Endothelial cell of umbilical vein (primary cell): ENCODE results near the gene KRT71. TPM values are rescaled to one million over a fixed set of nuclear protein-coding genes. Genes with fewer than 3 reads are reported as not detected.

ENCODE experiments used
- BruUV-seq: library from RNA; stranded (reverse); fragments of 400-500 nt; replicated peaks from 2 replicates; lab custom pipeline; 2021; lab: Mats Ljungman, UMichigan
- CTCF ChIA-PET: fragments of 300-600, 350-600 bp; sonication (Branson Sonifier 250); formaldehyde crosslinking; loops from one replicate; lab custom pipeline; 2021; ENCODE audit warnings: antibody characterized with exemption, inconsistent platforms; lab: Charles Lee
- POLR2A ChIA-PET: fragments of 300-600, 350-600 bp; sonication (Branson Sonifier 250); formaldehyde crosslinking; loops from one replicate; lab custom pipeline; 2021; ENCODE audit warnings: antibody characterized with exemption, inconsistent platforms; lab: Charles Lee
- DNase-seq: peaks from one replicate; pipeline ENCODE4 v3.0.0-alpha.2; 2011; ENCODE audit warnings: low read depth, low spot score
- FAIRE-seq: peaks from 2 replicates; lab custom pipeline; 2011; peaks lifted over from hg19 to GRCh38; lab: Jason Lieb, UNC
- H2AFZ ChIP-seq: 2 replicates; pipeline ENCODE4 v1.6.0; 2012; ENCODE audit warnings: low read depth, low read length, control low read depth, inconsistent platforms
- H3K27ac ChIP-seq: 2 replicates; pipeline ENCODE4 v1.5.1; 2011; ENCODE audit warnings: low read depth, mild to moderate bottlenecking, control low read depth, low read length, moderate library complexity; ENCODE audit not compliant: insufficient read depth
- H3K27me3 ChIP-seq, 2 experiments: 2 replicates each; pipeline versions ENCODE4 v1.6.0 to v1.6.1; 2011; ENCODE audit warnings: low read length in 2 of 2, mixed read lengths in 1 of 2; ENCODE audit not compliant: control insufficient read depth in 2 of 2, insufficient read depth in 2 of 2
- H3K36me3 ChIP-seq, 2 experiments: 2 replicates in 1 of 2; 3 replicates in 1 of 2; pipeline ENCODE4 v1.5.1; 2011; ENCODE audit warnings: low read length in 2 of 2, mild to moderate bottlenecking in 1 of 2, moderate library complexity in 1 of 2; ENCODE audit not compliant: control insufficient read depth in 2 of 2, insufficient read depth in 2 of 2; ENCODE audit errors: extremely low read depth in 1 of 2
- H3K4me1 ChIP-seq: 3 replicates; pipeline ENCODE4 v1.5.1; 2011; ENCODE audit warnings: mild to moderate bottlenecking, low read length; ENCODE audit not compliant: control insufficient read depth, insufficient read depth; ENCODE audit errors: extremely low read depth
- H3K4me2 ChIP-seq: 2 replicates; pipeline ENCODE4 v1.6.1; 2011; ENCODE audit warnings: low read length, control low read depth, mixed read lengths; ENCODE audit not compliant: insufficient read depth
- H3K4me3 ChIP-seq, 3 experiments: fragments of 200-600 bp in 1 of 3; sonication (generic), shearing (Covaris generic) in 1 of 3; replicated peaks in 1 of 3; 2 replicates each; pipeline ENCODE4 v1.5.1; 2011 to 2016; ENCODE audit warnings: control low read depth in 3 of 3, low read length in 3 of 3, mild to moderate bottlenecking in 2 of 3, inconsistent platforms in 1 of 3, low read depth in 1 of 3, moderate library complexity in 1 of 3; ENCODE audit not compliant: insufficient read depth in 1 of 3
- H3K79me2 ChIP-seq: 2 replicates; pipeline ENCODE4 v1.6.0; 2012; ENCODE audit warnings: low read length, inconsistent platforms; ENCODE audit not compliant: control insufficient read depth, insufficient read depth
- H3K9ac ChIP-seq: replicated peaks from 2 replicates; pipeline ENCODE3; 2011; ENCODE audit warnings: low read length, control low read depth; ENCODE audit not compliant: insufficient read depth; ENCODE audit errors: extremely low read depth
- H3K9me1 ChIP-seq: replicated peaks from 3 replicates; pipeline ENCODE4 v1.6.0; 2011; ENCODE audit warnings: mild to moderate bottlenecking, low read length; ENCODE audit not compliant: control insufficient read depth, insufficient read depth; ENCODE audit errors: extremely low read depth
- H3K9me3 ChIP-seq: replicated peaks from 2 replicates; pipeline ENCODE4 v1.5.1; 2012; ENCODE audit warnings: low read length, inconsistent platforms; ENCODE audit not compliant: control insufficient read depth, insufficient read depth
- H4K20me1 ChIP-seq: replicated peaks from 2 replicates; pipeline ENCODE3; 2011; ENCODE audit warnings: mild to moderate bottlenecking, low read length; ENCODE audit not compliant: control insufficient read depth, insufficient read depth; ENCODE audit errors: extremely low read depth
- EZH2 ChIP-seq: IDR thresholded peaks from 2 replicates; pipeline ENCODE4 v1.6.1; 2012; ENCODE audit warnings: borderline replicate concordance, low read depth, mild to moderate bottlenecking, moderate library complexity, low read length, inconsistent platforms; ENCODE audit not compliant: severe bottlenecking
- GATA2 ChIP-seq: IDR thresholded peaks from 2 replicates; pipeline ENCODE4 v1.7.0; 2011; ENCODE audit warnings: low read depth, mild to moderate bottlenecking, moderate library complexity, mixed read lengths, low read length; ENCODE audit not compliant: insufficient read length, insufficient read depth
- JUN ChIP-seq: IDR thresholded peaks from 2 replicates; pipeline ENCODE4 v1.6.1; 2011; ENCODE audit warnings: borderline replicate concordance, low read depth; ENCODE audit not compliant: insufficient read length, insufficient read depth
- MYC ChIP-seq: IDR thresholded peaks from one replicate; pipeline ENCODE4 v1.6.1; 2011; ENCODE audit warnings: mild to moderate bottlenecking, low read depth, low read length
- POLR2A ChIP-seq: IDR thresholded peaks from 2 replicates; pipeline ENCODE4 v1.6.1; 2012; ENCODE audit warnings: low read depth, mild to moderate bottlenecking, control low read depth, low read length
- dilution Hi-C: fragments of 300-500 bp; cut with MboI; formaldehyde crosslinking; loops from one replicate; pipeline ENCODE4 v1.15.0; 2019; ENCODE audit warnings: low sequenced_read_pairs; ENCODE audit not compliant: extremely low pct_ligation_motif_present
- intact Hi-C: fragments of 100-400 bp; cut with micrococcal nuclease; formaldehyde crosslinking; loops from one replicate; pipeline ENCODE4 v1.10.0; 2022
- polyA plus RNA-seq, 4 experiments: library from polyadenylated mRNA; depleted of rRNA in 3 of 4; stranded (reverse) in 3 of 4; unstranded in 1 of 4; fragments of >200 nt; gene quantifications; 2 replicates each; pipeline versions ENCODE4 v1.2.1 to v1.2.3, GENCODE V29; 2011 to 2012; ENCODE audit warnings: missing spikeins in 1 of 4
- total RNA-seq: library from RNA; stranded (reverse); gene quantifications from 2 replicates; pipeline ENCODE4 v1.2.3, GENCODE V29; 2021

Gene KRT71
- total and polyA plus RNA-seq, 2 donors (not counting 3 experiments of a cell fraction or from before 2014, with no cell fraction given), result not detected

GRCh38 chr12:52600941-52601481 lies 48.1 kb upstream of the KRT71 start, which contains the start of gene KRT72:
TSS of gene KRT72 (minus strand) at chr12:52601463. CDS start at chr12:52601452, 11 bp downstream.
- dilution Hi-C loops, result no loop called here

GRCh38 chr12:52600475-52600874 lies 47.5 kb upstream of the KRT71 start:
- Histone ChIP-seq H3K4me1 (no peaks in the 10 kb centered on the region), H3K79me2 (no peaks in the 10 kb centered on the region), H3K4me3 (no peak overlapping the region), H3K27me3 (peaks cover 20 to 39% of the 10 kb centered on the region in 2 experiments), H3K36me3 (no peaks in the 10 kb centered on the region), H2AFZ (no peak overlapping the region), H3K9ac (no peak overlapping the region), H3K4me2 (no peak overlapping the region), H3K9me1 (no peaks in the 10 kb centered on the region), H4K20me1 (no peaks in the 10 kb centered on the region), H3K27ac (no peak overlapping the region), H3K9me3 (no peaks in the 10 kb centered on the region)
- intact Hi-C loops (no loop called here), dilution Hi-C loops (no loop called here)
- no peak for TF ChIP-seq MYC
- TF ChIP-seq JUN, result no peak
- no peak for TF ChIP-seq GATA2
- no peak for TF ChIP-seq EZH2
- ChIA-PET POLR2A (no interaction called here), CTCF (no interaction called here)
- FAIRE-seq (no peak), DNase-seq (no peak)
- BruUV-seq, result no TSS peak

More at GRCh38 chr12:52600941-52601481, 48.1 kb upstream of the KRT71 start, which contains the start of gene KRT72:
- ChIA-PET CTCF (no interaction called here), POLR2A (no interaction called here)
- Histone ChIP-seq H3K9ac (no peak within 1 kb of the TSS), H3K27me3 (peaks cover 20 to 39% of the 10 kb centered on the region in 2 experiments), H3K9me1 (no peaks in the 10 kb centered on the region), H3K27ac (no peak within 1 kb of the TSS), H4K20me1 (no peaks in the 10 kb centered on the region), H2AFZ (no peak within 1 kb of the TSS), H3K4me1 (no peaks in the 10 kb centered on the region), H3K36me3 (no peaks in the 10 kb centered on the region), H3K4me2 (no peak within 1 kb of the TSS), H3K4me3 (no peak within 1 kb of the TSS), H3K79me2 (no peaks in the 10 kb centered on the region), H3K9me3 (no peaks in the 10 kb centered on the region)
- BruUV-seq, result no TSS peak
- TF ChIP-seq GATA2, result no peak
- TF ChIP-seq JUN, result no peak
- TF ChIP-seq EZH2, result peak; percentile 43
- no peak for TF ChIP-seq POLR2A
- FAIRE-seq, result no peak
- intact Hi-C loops, result no loop called here
- DNase-seq, result no peak
